MM.1S (cell line): ENCODE results near the gene CRLF3.

Source experiments
- DNase-seq: peaks from one replicate; pipeline ENCODE4 v3.0.0-alpha.2; 2015
- H2AFZ ChIP-seq: fragments of 300-600 bp; sonication (generic); 2 replicates; pipeline ENCODE4 v1.6.0; 2016; ENCODE audit warnings: antibody characterized with exemption, low read length
- H3F3A ChIP-seq: fragments of 300-600 bp; sonication (generic); 2 replicates; pipeline ENCODE4 v1.6.1; 2016; ENCODE audit warnings: mild to moderate bottlenecking, antibody characterized with exemption, low read length, moderate library complexity, mixed read lengths; ENCODE audit not compliant: insufficient read depth
- H3K27ac ChIP-seq: fragments of 300-600 bp; sonication (generic); 2 replicates; pipeline ENCODE4 v1.5.1; 2016; ENCODE audit warnings: mild to moderate bottlenecking, low read length
- H3K27me3 ChIP-seq: fragments of 300-600 bp; sonication (generic); replicated peaks from 2 replicates; pipeline ENCODE4 v1.6.0; 2016; ENCODE audit warnings: low read length; ENCODE audit not compliant: insufficient read depth
- H3K36me3 ChIP-seq: fragments of 300-600 bp; sonication (generic); replicated peaks from 2 replicates; pipeline ENCODE4 v1.6.1; 2016; ENCODE audit warnings: mild to moderate bottlenecking, low read length, mixed read lengths; ENCODE audit not compliant: insufficient read depth
- H3K4me1 ChIP-seq: fragments of 300-600 bp; sonication (generic); 2 replicates; pipeline ENCODE4 v1.6.1; 2016; ENCODE audit warnings: low read length, mixed read lengths
- H3K4me2 ChIP-seq: fragments of 300-600 bp; sonication (generic); 2 replicates; pipeline ENCODE4 v1.6.0; 2016; ENCODE audit warnings: low read depth, low read length
- H3K4me3 ChIP-seq: fragments of 300-600 bp; sonication (generic); 2 replicates; pipeline ENCODE4 v1.5.1; 2016; ENCODE audit warnings: low read length, mixed read lengths
- H3K79me2 ChIP-seq: fragments of 300-600 bp; sonication (generic); 2 replicates; pipeline ENCODE4 v1.6.1; 2016; ENCODE audit warnings: mixed run types, low read length, mixed read lengths
- H3K9ac ChIP-seq: fragments of 300-600 bp; sonication (generic); 2 replicates; pipeline ENCODE4 v1.6.1; 2016; ENCODE audit warnings: low read length, mixed read lengths
- H3K9me2 ChIP-seq: fragments of 300-600 bp; sonication (generic); replicated peaks from 2 replicates; pipeline ENCODE4 v1.6.1; 2016; ENCODE audit warnings: mild to moderate bottlenecking, low read length, mixed read lengths; ENCODE audit not compliant: insufficient read depth
- H3K9me3 ChIP-seq: fragments of 300-600 bp; sonication (generic); replicated peaks from 2 replicates; pipeline ENCODE4 v1.6.1; 2016; ENCODE audit warnings: mild to moderate bottlenecking, low read length, mixed read lengths; ENCODE audit not compliant: insufficient read depth
- H4K20me1 ChIP-seq: fragments of 300-600 bp; sonication (generic); 2 replicates; pipeline ENCODE4 v1.6.1; 2016; ENCODE audit warnings: mild to moderate bottlenecking, low read length, moderate library complexity, mixed read lengths; ENCODE audit not compliant: insufficient read depth
- EZH2 ChIP-seq: fragments of 300-600 bp; sonication (generic); optimal IDR thresholded peaks from 2 replicates; pipeline ENCODE3; 2017; ENCODE audit warnings: low read depth, mild to moderate bottlenecking, antibody characterized with exemption, low read length, mixed read lengths
- EZH2phosphoT487 ChIP-seq: fragments of 300-600 bp; sonication (generic); IDR thresholded peaks from 2 replicates; pipeline ENCODE4 v1.6.1; 2018; ENCODE audit warnings: antibody characterized with exemption, low read length
- TF ChIP-seq, protein P1 (sequence below): fragments of 300-600 bp; sonication (generic); IDR thresholded peaks from 2 replicates; pipeline ENCODE4 v1.5.1; 2016; ENCODE audit warnings: antibody characterized with exemption, low read length, mixed read lengths

The CRLF3 gene

GRCh38 chr17:30858556-30859250 is 34.2 kb upstream of the CRLF3 start:
- no peak for DNase-seq
- Histone ChIP-seq H3K4me2 (no peak overlapping the region), H4K20me1 (no peaks in the 10 kb centered on the region), H3K9me2 (no peaks in the 10 kb centered on the region), H3K4me1 (no peaks in the 10 kb centered on the region), H3K27me3 (no peaks in the 10 kb centered on the region), H3K79me2 (no peaks in the 10 kb centered on the region), H3F3A (no peaks in the 10 kb centered on the region), H3K9ac (no peak overlapping the region), H3K27ac (no peak overlapping the region), H3K36me3 (peaks cover 3% of the 10 kb centered on the region; the same call in 1 of the 2 replicates), H3K4me3 (no peak overlapping the region), H2AFZ (no peak overlapping the region), H3K9me3 (no peaks in the 10 kb centered on the region)
- TF ChIP-seq, protein P1, sequence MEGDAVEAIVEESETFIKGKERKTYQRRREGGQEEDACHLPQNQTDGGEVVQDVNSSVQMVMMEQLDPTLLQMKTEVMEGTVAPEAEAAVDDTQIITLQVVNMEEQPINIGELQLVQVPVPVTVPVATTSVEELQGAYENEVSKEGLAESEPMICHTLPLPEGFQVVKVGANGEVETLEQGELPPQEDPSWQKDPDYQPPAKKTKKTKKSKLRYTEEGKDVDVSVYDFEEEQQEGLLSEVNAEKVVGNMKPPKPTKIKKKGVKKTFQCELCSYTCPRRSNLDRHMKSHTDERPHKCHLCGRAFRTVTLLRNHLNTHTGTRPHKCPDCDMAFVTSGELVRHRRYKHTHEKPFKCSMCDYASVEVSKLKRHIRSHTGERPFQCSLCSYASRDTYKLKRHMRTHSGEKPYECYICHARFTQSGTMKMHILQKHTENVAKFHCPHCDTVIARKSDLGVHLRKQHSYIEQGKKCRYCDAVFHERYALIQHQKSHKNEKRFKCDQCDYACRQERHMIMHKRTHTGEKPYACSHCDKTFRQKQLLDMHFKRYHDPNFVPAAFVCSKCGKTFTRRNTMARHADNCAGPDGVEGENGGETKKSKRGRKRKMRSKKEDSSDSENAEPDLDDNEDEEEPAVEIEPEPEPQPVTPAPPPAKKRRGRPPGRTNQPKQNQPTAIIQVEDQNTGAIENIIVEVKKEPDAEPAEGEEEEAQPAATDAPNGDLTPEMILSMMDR, result no peak
- TF ChIP-seq EZH2 (no peak), EZH2phosphoT487 (no peak)

GRCh38 chr17:30854146-30854545 is 29.7 kb upstream of the CRLF3 start:
- Histone ChIP-seq H3K9me3 (no peaks in the 10 kb centered on the region), H3K9ac (no peak overlapping the region), H3K27ac (no peak overlapping the region), H3K36me3 (peaks cover 6% of the 10 kb centered on the region; the same call in 1 of the 2 replicates), H3K4me1 (no peaks in the 10 kb centered on the region), H3K27me3 (no peaks in the 10 kb centered on the region), H3K9me2 (no peaks in the 10 kb centered on the region), H2AFZ (no peak overlapping the region), H3K79me2 (no peaks in the 10 kb centered on the region), H3K4me2 (no peak overlapping the region), H3F3A (no peaks in the 10 kb centered on the region), H3K4me3 (no peak overlapping the region), H4K20me1 (no peaks in the 10 kb centered on the region)
- DNase-seq, result no peak
- TF ChIP-seq EZH2 (no peak), EZH2phosphoT487 (no peak)
- TF ChIP-seq, protein P1, result no peak

DNA sequence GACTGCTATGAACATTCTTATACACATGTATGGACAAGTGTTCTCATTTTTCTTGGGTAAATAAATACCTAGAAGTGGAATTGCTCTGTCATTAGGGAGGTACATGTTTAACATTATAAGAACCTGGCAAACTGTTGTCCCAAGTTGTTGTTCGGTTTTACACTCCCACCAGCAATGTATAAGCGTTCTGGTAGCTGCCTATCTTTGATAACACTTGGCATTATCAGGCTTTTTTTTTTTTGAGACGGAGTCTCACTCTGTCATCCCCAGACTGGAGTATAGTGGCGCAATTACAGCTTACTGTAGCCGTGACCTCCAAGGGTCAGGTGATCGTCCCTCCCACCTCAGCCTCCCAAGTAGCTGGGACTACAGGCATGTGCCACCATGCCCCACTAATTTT is 23.5 kb upstream of the CRLF3 start:
- H4K20me1 ChIP-seq, result no peaks in the 10 kb centered on the region
- no peak overlapping the region for H3K27ac ChIP-seq
- no peaks in the 10 kb centered on the region for H3K79me2 ChIP-seq
- no peak overlapping the region for H3K9ac ChIP-seq
- H3F3A ChIP-seq, result no peaks in the 10 kb centered on the region
- H3K27me3 ChIP-seq, result no peaks in the 10 kb centered on the region
- H2AFZ ChIP-seq, result no peak overlapping the region
- DNase-seq, result no peak
- TF ChIP-seq, protein P1, result no peak
- TF ChIP-seq EZH2phosphoT487 (no peak), EZH2 (no peak)
- H3K4me3 ChIP-seq, result no peak overlapping the region
- H3K36me3 ChIP-seq, result peaks cover 3% of the 10 kb centered on the region; the same call in 1 of the 2 replicates
- H3K4me2 ChIP-seq, result no peak overlapping the region
- H3K4me1 ChIP-seq, result no peaks in the 10 kb centered on the region
- no peaks in the 10 kb centered on the region for H3K9me2 ChIP-seq
- no peaks in the 10 kb centered on the region for H3K9me3 ChIP-seq
